H9 (cell line): ENCODE results near the gene UTS2R. TPM values are rescaled to one million over a fixed set of nuclear protein-coding genes. Genes with fewer than 3 reads are reported as not detected.

ENCODE experiments used
- DNase-seq: peaks from one replicate; pipeline ENCODE4 v3.0.0-alpha.2; 2017
- H2AFZ ChIP-seq: one replicate; pipeline ENCODE4 v1.6.1; 2013; ENCODE audit warnings: mild to moderate bottlenecking, low read length, control low read depth, moderate library complexity
- H2AK5ac ChIP-seq: 2 replicates; pipeline ENCODE4 v1.6.1; 2013; ENCODE audit warnings: low read length, control low read depth, mixed read lengths; ENCODE audit not compliant: insufficient read length
- H2BK120ac ChIP-seq: one replicate; pipeline ENCODE4 v1.6.1; 2013; ENCODE audit warnings: low read depth, mild to moderate bottlenecking, low read length, control low read depth, inconsistent platforms; ENCODE audit not compliant: poor library complexity, severe bottlenecking
- H2BK12ac ChIP-seq: 2 replicates; pipeline ENCODE4 v1.6.1; 2013; ENCODE audit warnings: low read length, control low read depth, mixed read lengths, low read depth; ENCODE audit not compliant: insufficient read length
- H2BK15ac ChIP-seq: 2 replicates; pipeline ENCODE4 v1.6.1; 2013; ENCODE audit warnings: low read depth, low read length, control low read depth
- H2BK20ac ChIP-seq: one replicate; pipeline ENCODE4 v1.6.1; 2013; ENCODE audit warnings: low read depth, mild to moderate bottlenecking, low read length, control low read depth, inconsistent platforms; ENCODE audit not compliant: poor library complexity, severe bottlenecking
- H2BK5ac ChIP-seq: 2 replicates; pipeline ENCODE4 v1.6.1; 2013; ENCODE audit warnings: low read length, control low read depth, mixed read lengths; ENCODE audit not compliant: insufficient read length
- H3K14ac ChIP-seq: 2 replicates; pipeline ENCODE4 v1.6.1; 2013; ENCODE audit warnings: low read length, control low read depth; ENCODE audit not compliant: insufficient read depth
- H3K18ac ChIP-seq: 2 replicates; pipeline ENCODE4 v1.6.1; 2013; ENCODE audit warnings: low read depth, mild to moderate bottlenecking, mixed read lengths, low read length, control low read depth; ENCODE audit not compliant: insufficient read length
- H3K23ac ChIP-seq: 2 replicates; pipeline ENCODE4 v1.6.1; 2013; ENCODE audit warnings: low read length, control low read depth, mixed read lengths, low read depth; ENCODE audit not compliant: insufficient read length
- H3K23me2 ChIP-seq: 2 replicates; pipeline ENCODE4 v1.6.1; 2013; ENCODE audit warnings: low read depth, mild to moderate bottlenecking, mixed read lengths, low read length, control low read depth; ENCODE audit not compliant: insufficient read length, poor library complexity, severe bottlenecking
- H3K27ac ChIP-seq: 2 replicates; pipeline ENCODE4 v1.5.1; 2013; ENCODE audit warnings: low read length, control low read depth, mixed read lengths, low read depth; ENCODE audit not compliant: insufficient read length
- H3K27me3 ChIP-seq: 2 replicates; pipeline ENCODE4 v1.6.1; 2013; ENCODE audit warnings: low read length, control low read depth, inconsistent platforms; ENCODE audit not compliant: insufficient read depth
- H3K4ac ChIP-seq: 2 replicates; pipeline ENCODE4 v1.6.1; 2013; ENCODE audit warnings: low read depth, mild to moderate bottlenecking, control low read depth, inconsistent platforms, low read length, moderate library complexity
- H3K4me1 ChIP-seq: 2 replicates; pipeline ENCODE4 v1.6.1; 2013; ENCODE audit warnings: low read length, control low read depth, inconsistent platforms; ENCODE audit not compliant: insufficient read depth
- H3K4me2 ChIP-seq: 2 replicates; pipeline ENCODE4 v1.6.1; 2013; ENCODE audit warnings: low read length, control low read depth, mixed read lengths; ENCODE audit not compliant: insufficient read length, insufficient read depth
- H3K56ac ChIP-seq: 2 replicates; pipeline ENCODE4 v1.6.1; 2013; ENCODE audit warnings: low read depth, mild to moderate bottlenecking, mixed read lengths, low read length, control low read depth; ENCODE audit not compliant: insufficient read length
- H3K79me1 ChIP-seq: 2 replicates; pipeline ENCODE4 v1.6.1; 2013; ENCODE audit warnings: low read depth, mild to moderate bottlenecking, moderate library complexity, low read length, control low read depth, inconsistent platforms; ENCODE audit not compliant: insufficient read depth, poor library complexity, severe bottlenecking
- H3K79me2 ChIP-seq: 2 replicates; pipeline ENCODE4 v1.6.1; 2013; ENCODE audit warnings: low read length, control low read depth, inconsistent platforms; ENCODE audit not compliant: insufficient read depth
- H3K9ac ChIP-seq: 2 replicates; pipeline ENCODE4 v1.6.1; 2013; ENCODE audit warnings: low read length, control low read depth, mixed read lengths; ENCODE audit not compliant: insufficient read length; ENCODE audit errors: extremely low read depth
- H3K9me3 ChIP-seq: one replicate; pipeline ENCODE4 v1.6.1; 2013; ENCODE audit warnings: low read depth, low read length, inconsistent platforms; ENCODE audit not compliant: control insufficient read depth
- H3T11ph ChIP-seq: one replicate; pipeline ENCODE4 v1.6.1; 2013; ENCODE audit warnings: mild to moderate bottlenecking, low read length, control low read depth, inconsistent platforms
- H4K20me1 ChIP-seq: one replicate; pipeline ENCODE4 v1.6.1; 2013; ENCODE audit not compliant: control insufficient read depth, insufficient read length, insufficient read depth
- H4K5ac ChIP-seq: 2 replicates; pipeline ENCODE4 v1.6.1; 2013; ENCODE audit warnings: low read depth, mild to moderate bottlenecking, mixed read lengths, low read length, control low read depth; ENCODE audit not compliant: insufficient read length
- H4K8ac ChIP-seq: replicated peaks from 2 replicates; pipeline ENCODE4 v1.6.1; 2013; ENCODE audit warnings: low read length, control low read depth, mixed read lengths, low read depth; ENCODE audit not compliant: insufficient read length
- H4K91ac ChIP-seq: 2 replicates; pipeline ENCODE4 v1.6.1; 2013; ENCODE audit warnings: low read depth, mild to moderate bottlenecking, moderate library complexity, mixed read lengths, low read length, control low read depth; ENCODE audit not compliant: insufficient read length
- H3K27ac Mint-ChIP-seq, 3 experiments: 2 replicates in 2 of 3; 3 replicates in 1 of 3; pipeline ENCODE4 v1.8.0; 2020 to 2021; ENCODE audit warnings: mixed read lengths in 3 of 3, mild to moderate bottlenecking in 1 of 3, moderate library complexity in 1 of 3
- H3K27me3 Mint-ChIP-seq: 2 replicates; pipeline ENCODE4 v1.8.0; 2021; ENCODE audit warnings: low read depth, mild to moderate bottlenecking, moderate library complexity, mixed read lengths
- H3K36me3 Mint-ChIP-seq, 3 experiments: 2 replicates in 2 of 3; 3 replicates in 1 of 3; pipeline ENCODE4 v1.8.0; 2020 to 2021; ENCODE audit warnings: low read depth in 3 of 3, mixed read lengths in 3 of 3; ENCODE audit not compliant: insufficient read depth in 1 of 3
- H3K4me1 Mint-ChIP-seq, 2 experiments: 2 replicates each; pipeline ENCODE4 v1.8.0; 2020; ENCODE audit warnings: mixed read lengths in 2 of 2
- H3K4me3 Mint-ChIP-seq, 2 experiments: 2 replicates in 1 of 2; 3 replicates in 1 of 2; pipeline ENCODE4 v1.8.0; 2020 to 2021; ENCODE audit warnings: mild to moderate bottlenecking in 2 of 2, mixed read lengths in 2 of 2, moderate library complexity in 1 of 2
- H3K9me3 Mint-ChIP-seq, 2 experiments: 2 replicates in 1 of 2; 3 replicates in 1 of 2; pipeline ENCODE4 v1.8.0; 2020; ENCODE audit warnings: mild to moderate bottlenecking in 2 of 2, mixed read lengths in 2 of 2, moderate library complexity in 1 of 2
- CTCF ChIP-seq: fragments of 200-600 bp; sonication (generic); conservative IDR thresholded peaks from 3 replicates; pipeline ENCODE4 v1.8.0; 2021; ENCODE audit warnings: antibody characterized with exemption, mild to moderate bottlenecking
- WGBS: extraction: QIAGEN DNeasy Blood & Tissue Kit; methylation state at CpG from one replicate; pipeline ENCODE4 v1.1.7; 2013; ENCODE audit warnings: missing lambda C conversion rate, low lambda C conversion rate, mixed read lengths; ENCODE audit not compliant: insufficient read length; ENCODE audit errors: extremely low coverage; 5-methylcytosine and 5-hydroxymethylcytosine counted together
- total RNA-seq: library from RNA; stranded (reverse); gene quantifications from 2 replicates; pipeline ENCODE4 v1.2.1, GENCODE V29; 2021

Gene UTS2R
- total RNA-seq, 1 experiment from 2014 or later: 0.94 TPM

- no peaks in the 10 kb centered on the region for H3K79me1 ChIP-seq
- no CpG with 5 or more reads among the region's 28 CpGs for WGBS
- no peak overlapping the region for H3K14ac ChIP-seq
- peaks cover 9% of the 10 kb centered on the region for H3K27me3 Mint-ChIP-seq
- H2AK5ac ChIP-seq: no peak overlapping the region
- no peak overlapping the region for H4K91ac ChIP-seq
- peaks cover 0 to 13% (median 11%) of the 10 kb centered on the region in 3 experiments; a peak in 4 of 7 replicates for H3K36me3 Mint-ChIP-seq
- no peak overlapping the region for H2BK15ac ChIP-seq
- no peaks in the 10 kb centered on the region for H4K20me1 ChIP-seq
- no peak overlapping the region for H2BK12ac ChIP-seq
- no peak overlapping the region for H3K9ac ChIP-seq
- no peaks in the 10 kb centered on the region for H3K27me3 ChIP-seq
- H3T11ph ChIP-seq: no peak overlapping the region
- H2BK5ac ChIP-seq: no peak overlapping the region
- H3K79me2 ChIP-seq: no peaks in the 10 kb centered on the region
- H4K5ac ChIP-seq: no peak overlapping the region
- H3K56ac ChIP-seq: no peak overlapping the region
- no peak overlapping the region for H3K18ac ChIP-seq
- no peak overlapping the region for H3K4me3 Mint-ChIP-seq
- H3K23ac ChIP-seq: no peak overlapping the region
- no peak overlapping the region for H2BK20ac ChIP-seq
- H3K9me3 ChIP-seq: no peaks in the 10 kb centered on the region
- no peak overlapping the region for H4K8ac ChIP-seq
- no peak overlapping the region for H2BK120ac ChIP-seq
- no peaks in the 10 kb centered on the region for H3K4me1 Mint-ChIP-seq
- H3K4ac ChIP-seq: no peak overlapping the region
- no peak overlapping the region for H2AFZ ChIP-seq
- H3K4me2 ChIP-seq: no peak overlapping the region
- no peaks in the 10 kb centered on the region for H3K23me2 ChIP-seq
- H3K27ac Mint-ChIP-seq: no peak overlapping the region
- no peak for TF ChIP-seq CTCF
- no peaks in the 10 kb centered on the region for H3K4me1 ChIP-seq
- H3K27ac ChIP-seq: no peak overlapping the region
- H3K9me3 Mint-ChIP-seq: no peaks in the 10 kb centered on the region; a peak in 1 of 5 replicates
- no peak for DNase-seq
Measured at GRCh38 chr17:82392209-82392920, 20.8 kb downstream of the UTS2R start.
